ENCODE results near the gene PLAAT2.
A peak's percentile ranks its signal among the peaks of the same experiment; 100 is the strongest.

The PLAAT2 gene

DNA sequence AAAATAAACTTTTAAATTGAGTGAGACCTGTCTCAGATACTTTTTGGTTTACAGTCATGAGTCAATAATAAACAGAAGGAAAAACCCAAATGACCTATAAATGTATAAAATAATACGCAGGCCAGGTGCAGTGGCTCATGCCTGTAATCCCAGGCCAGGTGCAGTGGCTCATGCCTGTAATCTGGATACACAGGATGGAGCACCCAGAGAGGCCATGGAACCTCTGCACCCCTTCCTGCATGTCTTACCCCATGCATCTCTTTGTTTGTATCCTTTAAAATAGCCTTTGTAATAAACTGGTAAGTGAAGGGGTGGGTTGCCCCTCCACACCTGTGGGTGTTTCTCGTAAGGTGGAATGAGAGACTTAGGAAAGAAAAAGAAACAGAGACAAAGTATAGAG is 35.5 kb downstream of the PLAAT2 start:
- DNase-seq = no peak
- H3K27ac Mint-ChIP-seq = no peak overlapping the region
- H3K4me3 Mint-ChIP-seq = no peak overlapping the region
- no peaks in the 10 kb centered on the region for H3K36me3 Mint-ChIP-seq (ENCODE audit: low read depth)
- ATAC-seq = no peak
- H3K9me3 Mint-ChIP-seq = peaks cover 4% of the 10 kb centered on the region
- peaks cover 32% of the 10 kb centered on the region for H3K4me1 Mint-ChIP-seq
- no peaks in the 10 kb centered on the region for H3K27me3 Mint-ChIP-seq

DNA sequence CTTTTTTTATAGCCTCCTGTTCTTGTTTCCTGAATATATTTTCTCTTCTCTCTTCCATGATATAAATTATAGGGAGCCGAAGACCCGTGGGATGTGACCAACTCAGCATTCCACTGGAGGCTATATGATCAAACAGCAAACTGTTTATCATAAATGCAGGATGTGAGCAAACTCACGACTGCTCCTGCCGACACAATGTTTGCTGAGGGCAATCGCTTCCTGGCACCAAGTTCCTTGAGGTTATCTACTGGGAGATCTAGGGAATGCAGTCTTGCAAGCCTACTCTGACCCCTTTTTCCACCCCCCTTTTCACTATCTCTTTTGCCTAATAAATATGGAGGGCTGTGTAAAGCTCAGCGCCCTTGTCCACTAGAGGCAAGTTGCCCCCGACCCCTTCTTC is 40.0 kb downstream of the PLAAT2 start:
- H3K9me3 Mint-ChIP-seq = peaks cover 4% of the 10 kb centered on the region
- H3K27me3 Mint-ChIP-seq = no peaks in the 10 kb centered on the region
- ATAC-seq (no peak), DNase-seq (no peak)
- H3K36me3 Mint-ChIP-seq (ENCODE audit: low read depth) = no peaks in the 10 kb centered on the region
- no peak overlapping the region for H3K27ac Mint-ChIP-seq
- peaks cover 6% of the 10 kb centered on the region for H3K4me1 Mint-ChIP-seq
- H3K4me3 Mint-ChIP-seq = no peak overlapping the region

- peaks cover 4% of the 10 kb centered on the region for H3K9me3 Mint-ChIP-seq
- peaks cover 7% of the 10 kb centered on the region for H3K4me1 Mint-ChIP-seq
- no peaks in the 10 kb centered on the region for H3K36me3 Mint-ChIP-seq (ENCODE audit: low read depth)
- H3K4me3 Mint-ChIP-seq = no peak overlapping the region
- DNase-seq (no peak), ATAC-seq (no peak)
- H3K27me3 Mint-ChIP-seq = no peaks in the 10 kb centered on the region
- no peak overlapping the region for H3K27ac Mint-ChIP-seq
Observed at GRCh38 chr11:63521896-63522295, 41.3 kb downstream of the PLAAT2 start.

GRCh38 chr11:63520606-63521170 is 42.5 kb downstream of the PLAAT2 start:
- Mint-ChIP-seq H3K4me1 (peaks cover 7% of the 10 kb centered on the region), H3K9me3 (peaks cover 4% of the 10 kb centered on the region), H3K27me3 (no peaks in the 10 kb centered on the region), H3K4me3 (no peak overlapping the region), H3K27ac (no peak overlapping the region), H3K36me3 (ENCODE audit: low read depth) (no peaks in the 10 kb centered on the region)
- DNase-seq (no peak), ATAC-seq (no peak)

- DNase-seq = no peak
- Mint-ChIP-seq H3K4me1 (peaks cover 7% of the 10 kb centered on the region), H3K27me3 (no peaks in the 10 kb centered on the region), H3K27ac (no peak overlapping the region), H3K4me3 (no peak overlapping the region), H3K9me3 (no peaks in the 10 kb centered on the region), H3K36me3 (ENCODE audit: low read depth) (no peaks in the 10 kb centered on the region)
- no peak for ATAC-seq
Observed at GRCh38 chr11:63518548-63518947, 44.6 kb downstream of the PLAAT2 start.

DNA sequence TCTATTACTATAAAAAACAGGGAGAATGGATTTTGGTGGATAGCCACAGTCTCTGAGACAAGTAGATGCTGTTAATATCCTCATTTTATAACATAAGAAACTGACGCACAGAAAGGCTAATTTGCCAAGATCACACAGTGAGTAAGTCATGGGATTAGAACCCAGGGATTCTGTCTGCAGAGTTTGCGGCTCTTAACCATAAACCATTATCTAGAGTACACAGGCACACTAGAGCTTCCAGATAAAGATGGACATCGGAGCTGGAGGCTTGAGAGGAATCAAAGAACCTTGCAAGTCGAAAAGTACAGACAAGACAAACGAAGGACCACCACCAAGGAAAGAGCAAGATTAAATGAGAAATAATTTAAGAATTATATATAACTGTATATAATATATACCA is 46.0 kb downstream of the PLAAT2 start:
- ATAC-seq (no peak), DNase-seq (no peak)
- Mint-ChIP-seq H3K27ac (no peak overlapping the region), H3K4me1 (peaks cover 7% of the 10 kb centered on the region), H3K27me3 (no peaks in the 10 kb centered on the region), H3K4me3 (no peak overlapping the region), H3K36me3 (ENCODE audit: low read depth) (no peaks in the 10 kb centered on the region), H3K9me3 (no peaks in the 10 kb centered on the region)

- Mint-ChIP-seq H3K4me3 (no peak overlapping the region), H3K36me3 (ENCODE audit: low read depth) (no peaks in the 10 kb centered on the region), H3K9me3 (no peaks in the 10 kb centered on the region), H3K4me1 (peaks cover 7% of the 10 kb centered on the region), H3K27ac (no peak overlapping the region), H3K27me3 (no peaks in the 10 kb centered on the region)
- ATAC-seq = no peak
- no peak for DNase-seq
Observed at GRCh38 chr11:63516109-63516508, 47.1 kb downstream of the PLAAT2 start.

GRCh38 chr11:63512816-63513215 is 50.4 kb downstream of the PLAAT2 start:
- no peak overlapping the region for H3K27ac Mint-ChIP-seq
- no peaks in the 10 kb centered on the region for H3K36me3 Mint-ChIP-seq (ENCODE audit: low read depth)
- ATAC-seq (no peak), DNase-seq (no peak)
- no peaks in the 10 kb centered on the region for H3K9me3 Mint-ChIP-seq
- no peaks in the 10 kb centered on the region for H3K27me3 Mint-ChIP-seq
- no peaks in the 10 kb centered on the region for H3K4me1 Mint-ChIP-seq
- H3K4me3 Mint-ChIP-seq = no peak overlapping the region

DNA sequence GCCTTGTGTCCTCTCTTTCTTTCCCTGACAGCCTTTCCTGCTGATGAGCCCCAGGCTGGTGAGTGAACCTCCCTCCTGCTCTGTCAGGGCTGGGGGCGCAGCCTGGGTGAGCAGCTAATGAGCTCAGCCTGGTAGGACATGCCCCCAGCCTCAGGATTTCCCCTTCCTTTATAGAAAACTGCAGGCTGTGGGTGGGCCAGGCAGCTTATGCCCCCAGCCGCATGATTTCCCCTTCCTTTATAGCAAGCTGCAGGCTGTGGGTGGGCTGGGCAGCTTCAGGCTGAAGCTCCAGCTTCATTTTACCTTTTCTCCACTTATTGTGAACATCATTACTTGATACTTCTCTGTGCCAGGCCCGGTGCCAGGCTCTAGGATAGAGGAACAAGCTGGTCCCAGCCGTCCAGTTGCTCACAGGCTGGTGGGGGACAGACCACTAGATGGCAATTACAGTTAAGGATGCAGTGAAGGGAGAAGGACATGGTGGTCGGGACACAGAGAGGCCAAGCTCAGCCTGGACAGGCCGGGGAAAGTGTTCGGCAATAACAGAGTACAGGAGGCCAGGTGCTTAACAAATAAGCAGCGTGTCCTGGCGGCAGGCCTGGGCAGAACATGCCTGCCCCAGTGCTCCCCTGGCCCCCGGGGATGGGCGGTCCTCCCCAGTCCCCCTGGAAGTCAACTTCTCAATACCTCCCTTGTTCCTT is 52.0 kb downstream of the PLAAT2 start:
- Mint-ChIP-seq H3K4me1 (peaks cover 2% of the 10 kb centered on the region), H3K27me3 (no peaks in the 10 kb centered on the region), H3K36me3 (ENCODE audit: low read depth) (no peaks in the 10 kb centered on the region), H3K4me3 (no peak overlapping the region), H3K27ac (no peak overlapping the region), H3K9me3 (no peaks in the 10 kb centered on the region)
- no peak for ATAC-seq
- DNase-seq = no peak

DNA sequence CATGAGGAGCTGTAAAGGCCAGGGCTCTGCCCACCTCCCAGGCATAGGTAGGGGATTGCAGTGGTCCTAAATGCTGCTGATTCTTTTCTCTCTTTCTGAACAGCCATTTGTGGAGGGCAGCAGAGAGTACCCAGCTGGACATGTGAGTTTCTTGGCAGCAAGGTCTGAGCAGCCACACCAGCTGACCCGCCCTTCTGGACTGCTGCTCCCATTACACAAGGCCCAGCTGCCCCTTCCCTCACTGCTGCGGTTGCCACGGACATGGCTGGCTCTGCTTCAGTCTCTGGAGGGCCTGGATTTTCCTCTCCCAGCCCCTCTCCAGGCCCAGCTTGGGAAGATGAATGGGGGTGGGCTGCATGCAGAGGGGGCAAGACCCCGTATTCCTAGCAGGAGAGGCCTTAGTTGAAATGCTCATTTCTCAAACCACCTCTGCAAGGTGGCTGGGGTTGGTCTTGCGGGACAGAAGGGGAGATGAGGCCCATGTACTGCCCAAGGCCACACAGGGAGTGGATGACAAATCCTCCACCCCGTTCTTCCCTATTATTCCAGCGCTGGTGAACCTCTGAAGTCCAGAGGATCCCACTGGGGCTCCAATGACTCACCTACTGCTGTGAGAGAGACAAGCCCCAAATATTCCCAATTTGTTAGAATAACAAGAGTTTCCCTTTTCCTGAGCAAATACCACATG is 52.7 kb downstream of the PLAAT2 start:
- no peak for DNase-seq
- peaks cover 2% of the 10 kb centered on the region for H3K4me1 Mint-ChIP-seq
- H3K27me3 Mint-ChIP-seq = no peaks in the 10 kb centered on the region
- H3K27ac Mint-ChIP-seq = no peak overlapping the region
- no peaks in the 10 kb centered on the region for H3K36me3 Mint-ChIP-seq (ENCODE audit: low read depth)
- H3K9me3 Mint-ChIP-seq = no peaks in the 10 kb centered on the region
- ATAC-seq = no peak
- no peak overlapping the region for H3K4me3 Mint-ChIP-seq

GRCh38 chr11:63508745-63509144 is 54.4 kb downstream of the PLAAT2 start:
- ATAC-seq = no peak

GRCh38 chr11:63508009-63508408 is 55.2 kb downstream of the PLAAT2 start:
- Mint-ChIP-seq H3K4me1 (peaks cover 2% of the 10 kb centered on the region), H3K9me3 (no peaks in the 10 kb centered on the region), H3K27ac (no peak overlapping the region), H3K4me3 (no peak overlapping the region), H3K36me3 (ENCODE audit: low read depth) (no peaks in the 10 kb centered on the region), H3K27me3 (no peaks in the 10 kb centered on the region)
- no peak for DNase-seq
- ATAC-seq = no peak

More at GRCh38 chr11:63508745-63509144, 54.4 kb downstream of the PLAAT2 start:
- Mint-ChIP-seq H3K4me1 (peaks cover 2% of the 10 kb centered on the region), H3K4me3 (no peak overlapping the region), H3K27ac (no peak overlapping the region), H3K36me3 (ENCODE audit: low read depth) (no peaks in the 10 kb centered on the region), H3K27me3 (no peaks in the 10 kb centered on the region), H3K9me3 (no peaks in the 10 kb centered on the region)
- DNase-seq = no peak

DNA sequence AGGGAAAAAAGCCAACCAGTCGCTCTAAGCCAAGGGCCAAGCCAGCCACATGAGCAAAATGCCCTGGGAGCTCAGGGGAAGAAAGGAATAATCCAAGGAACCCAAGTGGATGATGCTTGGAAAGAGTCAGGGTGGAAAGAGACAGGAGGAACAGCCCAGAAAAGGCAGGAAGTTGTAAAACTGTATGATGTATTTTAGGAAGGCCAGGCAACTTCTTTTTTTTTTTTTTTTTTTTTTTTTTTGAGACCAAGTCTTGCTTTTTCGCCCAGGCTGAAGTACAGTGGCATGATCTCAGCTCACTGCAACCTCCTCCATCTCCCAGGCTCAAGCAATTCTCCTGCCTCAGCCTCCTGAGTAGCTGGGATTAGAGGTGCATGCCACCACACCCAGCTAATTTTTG is 55.7 kb downstream of the PLAAT2 start:
- Mint-ChIP-seq H3K9me3 (no peaks in the 10 kb centered on the region), H3K27ac (peak overlapping the region; percentile 46), H3K4me1 (peaks cover 2% of the 10 kb centered on the region), H3K27me3 (no peaks in the 10 kb centered on the region), H3K4me3 (no peak overlapping the region), H3K36me3 (ENCODE audit: low read depth) (no peaks in the 10 kb centered on the region)
- DNase-seq (no peak), ATAC-seq (no peak)

DNA sequence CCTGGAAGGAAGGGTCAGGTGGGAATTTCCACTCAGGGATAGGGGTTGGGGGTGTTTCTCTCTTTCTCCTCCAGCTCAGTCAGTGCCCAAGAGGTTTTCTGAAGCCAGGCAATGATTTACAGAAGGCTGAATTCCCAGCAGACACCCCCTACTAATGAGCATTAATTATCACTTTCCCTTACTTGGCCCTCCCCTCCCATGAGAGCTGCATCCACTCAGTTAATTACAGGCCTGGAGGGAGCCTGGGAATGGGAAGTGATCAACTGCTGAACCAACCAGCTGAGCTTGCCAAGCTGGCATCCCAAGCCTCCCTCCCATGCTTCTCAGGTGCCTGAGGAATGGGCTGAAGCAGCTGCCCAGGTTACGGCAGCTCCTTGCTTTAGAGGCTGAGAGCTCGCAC is 56.3 kb downstream of the PLAAT2 start:
- Mint-ChIP-seq H3K27me3 (no peaks in the 10 kb centered on the region), H3K4me3 (no peak overlapping the region), H3K9me3 (no peaks in the 10 kb centered on the region), H3K4me1 (peaks cover 2% of the 10 kb centered on the region), H3K36me3 (ENCODE audit: low read depth) (no peaks in the 10 kb centered on the region), H3K27ac (no peak overlapping the region)
- ATAC-seq = no peak
- no peak for DNase-seq

- ATAC-seq (no peak), DNase-seq (no peak)
- no peaks in the 10 kb centered on the region for H3K9me3 Mint-ChIP-seq
- H3K4me1 Mint-ChIP-seq = peaks cover 2% of the 10 kb centered on the region
- no peaks in the 10 kb centered on the region for H3K36me3 Mint-ChIP-seq (ENCODE audit: low read depth)
- H3K4me3 Mint-ChIP-seq = no peak within 1 kb of the TSS
- no peak within 1 kb of the TSS for H3K27ac Mint-ChIP-seq
- no peaks in the 10 kb centered on the region for H3K27me3 Mint-ChIP-seq
Observed at GRCh38 chr11:63505857-63506528, 57.2 kb downstream of the PLAAT2 start, which contains the start of gene LGALS12. Gene LGALS12 (plus strand): TSS chr11:63506084. CDS start chr11:63506459, 375 bp downstream.

Data from activated naive CD8-positive, alpha-beta T cell treated with anti-CD3 and anti-CD28 coated beads, Interleukin-2, amount 50 U/mL, for 24 hours (primary cell).